GM12872 (cell line): ENCODE results near the gene CD300LF.

ENCODE experiments used
- CTCF ChIP-seq: IDR thresholded peaks from 3 replicates; pipeline ENCODE4 v1.5.1; 2011; ENCODE audit warnings: low read depth, mild to moderate bottlenecking, low read length, moderate library complexity; ENCODE audit not compliant: insufficient read depth

CD300LF gene

GRCh38 chr17:74712301-74712700 is 422 bp downstream of the CD300LF start:
- TF ChIP-seq CTCF, result no peak

- TF ChIP-seq CTCF, result no peak
These were observed 1.5 kb downstream of the CD300LF start for GRCh38 chr17:74711058-74711824.

GRCh38 chr17:74704544-74704943 is 8.2 kb downstream of the CD300LF start:
- TF ChIP-seq CTCF, result no peak

- no peak for TF ChIP-seq CTCF
These were observed 9.4 kb downstream of the CD300LF start for GRCh38 chr17:74703311-74703710.

- TF ChIP-seq CTCF, result no peak
These were observed 10.4 kb downstream of the CD300LF start for GRCh38 chr17:74702116-74702871.

- TF ChIP-seq CTCF, result no peak
These were observed 13.5 kb downstream of the CD300LF start for GRCh38 chr17:74699236-74699635.

- TF ChIP-seq CTCF, result no peak
These were observed 14.7 kb downstream of the CD300LF start for GRCh38 chr17:74698069-74698468.
